Medulla oblongata (tissue), 1 donor: Measurements from ENCODE around the gene NAT8L.
A peak's percentile ranks its signal among the peaks of the same experiment; 100 is the strongest.

ENCODE experiments used
- DNase-seq: peaks from one replicate; pipeline ENCODE4 v3.0.0-alpha.2; 2015; ENCODE audit errors: extremely low spot score

NAT8L gene

GRCh38 chr4:2045518-2045951 lies 13.6 kb upstream of the NAT8L start:
- no peak for DNase-seq

GRCh38 chr4:2046031-2046961 lies 12.8 kb upstream of the NAT8L start:
- no peak for DNase-seq

GRCh38 chr4:2047031-2047660 lies 12.0 kb upstream of the NAT8L start:
- no peak for DNase-seq

- no peak for DNase-seq
Observed at GRCh38 chr4:2047781-2048581, 11.1 kb upstream of the NAT8L start.

- DNase-seq, result no peak
Observed at GRCh38 chr4:2048831-2049230, 10.3 kb upstream of the NAT8L start.

- DNase-seq, result no peak
Observed at GRCh38 chr4:2049381-2049780, 9.7 kb upstream of the NAT8L start.

- DNase-seq, result no peak
Observed at GRCh38 chr4:2049811-2050210, 9.3 kb upstream of the NAT8L start.

- no peak for DNase-seq
Observed at GRCh38 chr4:2051086-2051485, 8.0 kb upstream of the NAT8L start.

GRCh38 chr4:2054217-2054616 lies 4.9 kb upstream of the NAT8L start:
- DNase-seq, result no peak

GRCh38 chr4:2057382-2058065 lies 1.6 kb upstream of the NAT8L start:
- DNase-seq, result no peak

- peak; percentile 56 for DNase-seq
Observed at GRCh38 chr4:2058264-2059045, 672 bp upstream of the NAT8L start.

GRCh38 chr4:2059726-2060602 lies 837 bp downstream of the NAT8L start:
- DNase-seq, result no peak

- no peak for DNase-seq
Observed at GRCh38 chr4:2060611-2061185, 1.6 kb downstream of the NAT8L start.

GRCh38 chr4:2061186-2062131 lies 2.3 kb downstream of the NAT8L start:
- no peak for DNase-seq

GRCh38 chr4:2062168-2062807 lies 3.2 kb downstream of the NAT8L start:
- DNase-seq, result no peak

- DNase-seq, result no peak
Observed at GRCh38 chr4:2062808-2063524, 3.8 kb downstream of the NAT8L start.
